Dendritic cell treated with granulocyte-macrophage colony-stimulating factor and Interleukin-4, amounts not matched to agents 40 ng/mL and 50 ng/mL, for 4 days (primary cell): ENCODE measurements around the gene SNCB.

Source experiments
- H3K27ac Mint-ChIP-seq: one replicate; pipeline ENCODE4 v1.8.0; 2022; ENCODE audit warnings: mild to moderate bottlenecking, mixed read lengths
- H3K27me3 Mint-ChIP-seq: one replicate; pipeline ENCODE4 v1.8.0; 2022; ENCODE audit warnings: mild to moderate bottlenecking, mixed read lengths
- H3K36me3 Mint-ChIP-seq: one replicate; pipeline ENCODE4 v1.8.0; 2022; ENCODE audit warnings: low read depth, mixed read lengths
- H3K4me1 Mint-ChIP-seq: one replicate; pipeline ENCODE4 v1.8.0; 2022; ENCODE audit warnings: low read depth, mixed read lengths
- H3K4me3 Mint-ChIP-seq: one replicate; pipeline ENCODE4 v1.8.0; 2022; ENCODE audit warnings: mild to moderate bottlenecking, moderate library complexity, mixed read lengths
- H3K9me3 Mint-ChIP-seq: one replicate; pipeline ENCODE4 v1.8.0; 2022; ENCODE audit warnings: mixed read lengths
- intact Hi-C: fragments of 100-400 bp; cut with micrococcal nuclease; formaldehyde crosslinking; loops from one replicate; pipeline ENCODE4 v1.15.0; 2022

Gene SNCB

GRCh38 chr5:176581361-176581760 is 49.0 kb downstream of the SNCB start:
- H3K36me3 Mint-ChIP-seq: no peaks in the 10 kb centered on the region

GRCh38 chr5:176579323-176579722 is 51.0 kb downstream of the SNCB start:
- H3K27ac Mint-ChIP-seq: no peak overlapping the region
- H3K9me3 Mint-ChIP-seq: no peaks in the 10 kb centered on the region
- no peaks in the 10 kb centered on the region for H3K4me1 Mint-ChIP-seq
- no peak overlapping the region for H3K4me3 Mint-ChIP-seq
- intact Hi-C loops: loop anchor here (10.0 kb wide), 1 partner anchor 165 kb away; the partner anchor contains the start of gene CLTB
- no peaks in the 10 kb centered on the region for H3K27me3 Mint-ChIP-seq
- H3K36me3 Mint-ChIP-seq: no peaks in the 10 kb centered on the region

More at GRCh38 chr5:176581361-176581760, 49.0 kb downstream of the SNCB start:
- peaks cover 8% of the 10 kb centered on the region for H3K9me3 Mint-ChIP-seq
- no peaks in the 10 kb centered on the region for H3K27me3 Mint-ChIP-seq
- no peaks in the 10 kb centered on the region for H3K4me1 Mint-ChIP-seq
- no peak overlapping the region for H3K4me3 Mint-ChIP-seq
- intact Hi-C loops: no loop called here
- H3K27ac Mint-ChIP-seq: no peak overlapping the region

GRCh38 chr5:176578391-176578808 is 51.9 kb downstream of the SNCB start:
- Mint-ChIP-seq H3K4me3 (no peak overlapping the region), H3K27me3 (peaks cover 3% of the 10 kb centered on the region), H3K27ac (no peak overlapping the region), H3K4me1 (peaks cover 7% of the 10 kb centered on the region), H3K36me3 (no peaks in the 10 kb centered on the region), H3K9me3 (no peaks in the 10 kb centered on the region)
- intact Hi-C loops: loop anchor here (10.0 kb wide), 1 partner anchor 164 kb away; the partner anchor contains the start of gene CLTB

GRCh38 chr5:176577312-176578176 is 52.8 kb downstream of the SNCB start:
- Mint-ChIP-seq H3K4me1 (peaks cover 7% of the 10 kb centered on the region), H3K9me3 (no peaks in the 10 kb centered on the region), H3K27me3 (peaks cover 10% of the 10 kb centered on the region), H3K4me3 (no peak overlapping the region), H3K36me3 (no peaks in the 10 kb centered on the region), H3K27ac (no peak overlapping the region)
- intact Hi-C loops: loop anchor here (10.0 kb wide), 1 partner anchor 163 kb away; the partner anchor contains the start of gene CLTB

GRCh38 chr5:176575488-176576422 is 54.6 kb downstream of the SNCB start:
- Mint-ChIP-seq H3K9me3 (no peaks in the 10 kb centered on the region), H3K27me3 (peaks cover 19% of the 10 kb centered on the region), H3K4me1 (peaks cover 7% of the 10 kb centered on the region), H3K27ac (no peak overlapping the region), H3K4me3 (no peak overlapping the region), H3K36me3 (no peaks in the 10 kb centered on the region)
- intact Hi-C loops: loop anchor here (10.0 kb wide), 1 partner anchor 161 kb away; the partner anchor contains the start of gene CLTB

GRCh38 chr5:176575066-176575465 is 55.3 kb downstream of the SNCB start:
- Mint-ChIP-seq H3K4me3 (no peak overlapping the region), H3K36me3 (no peaks in the 10 kb centered on the region), H3K27ac (no peak overlapping the region), H3K27me3 (peaks cover 21% of the 10 kb centered on the region), H3K4me1 (peaks cover 7% of the 10 kb centered on the region), H3K9me3 (no peaks in the 10 kb centered on the region)
- intact Hi-C loops: loop anchor here (10.0 kb wide), 1 partner anchor 160 kb away; the partner anchor contains the start of gene CLTB

GRCh38 chr5:176574297-176574591 is 56.1 kb downstream of the SNCB start:
- Mint-ChIP-seq H3K9me3 (no peaks in the 10 kb centered on the region), H3K36me3 (no peaks in the 10 kb centered on the region), H3K27me3 (peaks cover 21% of the 10 kb centered on the region), H3K4me3 (no peak overlapping the region), H3K4me1 (peaks cover 7% of the 10 kb centered on the region), H3K27ac (no peak overlapping the region)
- intact Hi-C loops: loop anchor here (1.0 to 10.0 kb wide), 2 partner anchors 39 to 159 kb away; partner anchors contain the start of gene CLTB

GRCh38 chr5:176573564-176574296 is 56.6 kb downstream of the SNCB start:
- intact Hi-C loops: loop anchor here (1.0 to 10.0 kb wide), 2 partner anchors 38 to 159 kb away; partner anchors contain the start of gene CLTB
- Mint-ChIP-seq H3K36me3 (no peaks in the 10 kb centered on the region), H3K9me3 (no peaks in the 10 kb centered on the region), H3K4me3 (no peak overlapping the region), H3K4me1 (peaks cover 7% of the 10 kb centered on the region), H3K27me3 (peaks cover 21% of the 10 kb centered on the region), H3K27ac (no peak overlapping the region)
